Osteocyte (in vitro differentiated cells): ENCODE data around the gene NAA60. TPM values are rescaled to one million over a fixed set of nuclear protein-coding genes. Genes with fewer than 3 reads are reported as not detected.
"Not testable (repeated sequence)": the region's sequence is repeated elsewhere in the genome, so short reads cannot be mapped to it uniquely, and the experiment has no call there.

ENCODE experiments used
- DNase-seq: peaks from one replicate; pipeline ENCODE4 v3.0.0; 2021; ENCODE audit warnings: mixed read lengths; ENCODE audit not compliant: unreplicated experiment; ENCODE audit errors: extremely low spot score
- H3K27ac Mint-ChIP-seq: one replicate; pipeline ENCODE4 v1.8.0; 2021; ENCODE audit warnings: mild to moderate bottlenecking, mixed read lengths; ENCODE audit not compliant: unreplicated experiment
- H3K27me3 Mint-ChIP-seq: one replicate; pipeline ENCODE4 v1.8.0; 2021; ENCODE audit warnings: mixed read lengths; ENCODE audit not compliant: unreplicated experiment
- H3K36me3 Mint-ChIP-seq: one replicate; pipeline ENCODE4 v1.8.0; 2021; ENCODE audit warnings: mixed read lengths; ENCODE audit not compliant: unreplicated experiment
- H3K4me1 Mint-ChIP-seq: one replicate; pipeline ENCODE4 v1.8.0; 2021; ENCODE audit warnings: mixed read lengths; ENCODE audit not compliant: unreplicated experiment
- H3K4me3 Mint-ChIP-seq: one replicate; pipeline ENCODE4 v1.8.0; 2021; ENCODE audit warnings: mild to moderate bottlenecking, moderate library complexity, mixed read lengths; ENCODE audit not compliant: unreplicated experiment
- H3K9me3 Mint-ChIP-seq: one replicate; pipeline ENCODE4 v1.8.0; 2021; ENCODE audit warnings: mixed read lengths; ENCODE audit not compliant: unreplicated experiment
- CTCF ChIP-seq: fragments of 200-600 bp; sonication (generic); IDR thresholded peaks from 2 replicates; pipeline ENCODE4 v1.5.0; 2021; ENCODE audit warnings: antibody characterized with exemption, mild to moderate bottlenecking, moderate library complexity
- total RNA-seq: library from RNA; stranded (reverse); gene quantifications from 2 replicates; pipeline ENCODE4 v1.2.1, GENCODE V29; 2021

NAA60 gene
- total RNA-seq, 1 donor from 2014 or later, result 53.9 TPM

DNA sequence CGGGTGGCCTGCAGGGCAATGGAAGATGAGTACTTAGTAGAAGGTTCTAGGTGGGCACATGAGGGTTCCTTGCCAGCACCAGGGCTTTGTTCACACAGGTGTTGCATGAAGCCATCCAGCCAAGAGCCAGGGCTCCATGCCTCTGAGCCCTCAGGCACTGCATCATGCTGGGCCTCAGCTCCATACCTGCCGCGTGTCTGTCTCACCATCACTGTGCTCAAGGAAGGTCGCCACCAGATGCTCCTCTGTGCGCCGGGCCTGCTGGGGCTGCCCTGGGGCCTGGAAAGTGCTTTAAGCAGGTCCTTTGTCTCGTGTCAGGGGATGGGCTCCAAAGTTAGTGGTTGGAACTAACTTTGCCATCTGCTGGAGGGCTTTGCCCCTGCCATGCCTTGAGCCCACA is 26.3 kb downstream of the NAA60 start:
- Mint-ChIP-seq H3K27me3 (no peaks in the 10 kb centered on the region), H3K4me1 (peaks cover 25% of the 10 kb centered on the region), H3K4me3 (no peak overlapping the region), H3K27ac (no peak overlapping the region), H3K36me3 (peaks cover 19% of the 10 kb centered on the region), H3K9me3 (no peaks in the 10 kb centered on the region)
- TF ChIP-seq CTCF, result no peak
- DNase-seq, result no peak

GRCh38 chr16:3470723-3471122 is 27.2 kb downstream of the NAA60 start:
- no peaks in the 10 kb centered on the region for H3K9me3 Mint-ChIP-seq
- no peak overlapping the region for H3K4me3 Mint-ChIP-seq
- H3K27me3 Mint-ChIP-seq, result no peaks in the 10 kb centered on the region
- H3K36me3 Mint-ChIP-seq, result peaks cover 19% of the 10 kb centered on the region
- no peak overlapping the region for H3K27ac Mint-ChIP-seq
- no peak for TF ChIP-seq CTCF
- H3K4me1 Mint-ChIP-seq, result peaks cover 18% of the 10 kb centered on the region
- DNase-seq, result no peak

GRCh38 chr16:3471518-3472176 is 28.2 kb downstream of the NAA60 start:
- Mint-ChIP-seq H3K27me3 (no peaks in the 10 kb centered on the region), H3K36me3 (peaks cover 16% of the 10 kb centered on the region)

DNA sequence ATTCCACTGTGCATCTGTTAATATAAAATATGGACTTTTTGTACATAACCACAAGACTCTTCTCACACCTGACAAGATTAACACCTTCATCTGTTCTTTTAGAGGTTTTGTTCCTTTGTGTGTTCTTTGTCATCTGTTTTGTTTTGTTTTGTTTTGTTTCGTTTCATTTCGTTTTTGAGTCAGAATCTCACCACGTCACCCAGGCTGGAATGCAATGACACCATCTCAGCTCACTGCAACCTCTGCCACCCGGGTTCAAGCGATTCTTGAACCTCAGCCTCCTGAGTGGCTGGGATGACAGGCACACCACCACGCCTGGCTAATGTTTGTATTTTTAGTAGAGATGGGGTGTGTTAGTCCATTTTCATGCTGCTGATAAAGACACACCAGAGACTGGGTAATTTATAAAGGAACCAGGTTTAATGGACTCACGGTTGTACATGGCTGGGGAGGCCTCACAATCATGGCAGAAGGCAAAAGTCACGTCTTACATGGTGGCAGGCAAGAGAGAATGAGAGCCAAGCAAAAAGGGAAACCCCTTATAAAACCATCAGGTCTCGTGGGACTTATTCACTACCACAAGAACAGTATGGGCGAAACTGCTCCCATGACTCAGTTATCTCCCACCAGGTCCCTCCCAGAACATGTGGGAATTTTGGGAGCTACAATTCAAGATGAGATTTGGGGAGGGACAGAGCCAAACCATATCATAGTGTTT is 29.6 kb downstream of the NAA60 start:
- no peaks in the 10 kb centered on the region for H3K9me3 Mint-ChIP-seq
- peaks cover 11% of the 10 kb centered on the region for H3K4me1 Mint-ChIP-seq
- TF ChIP-seq CTCF, result no peak
- peak overlapping the region; percentile 38 for H3K27ac Mint-ChIP-seq
- H3K36me3 Mint-ChIP-seq, result peaks cover 6% of the 10 kb centered on the region
- no peak overlapping the region for H3K4me3 Mint-ChIP-seq
- H3K27me3 Mint-ChIP-seq, result no peaks in the 10 kb centered on the region
- DNase-seq, result no peak

More at GRCh38 chr16:3471518-3472176, 28.2 kb downstream of the NAA60 start:
- Mint-ChIP-seq H3K4me3 (no peak overlapping the region), H3K27ac (no peak overlapping the region), H3K4me1 (peaks cover 15% of the 10 kb centered on the region), H3K9me3 (no peaks in the 10 kb centered on the region)
- DNase-seq, result no peak
- no peak for TF ChIP-seq CTCF

DNA sequence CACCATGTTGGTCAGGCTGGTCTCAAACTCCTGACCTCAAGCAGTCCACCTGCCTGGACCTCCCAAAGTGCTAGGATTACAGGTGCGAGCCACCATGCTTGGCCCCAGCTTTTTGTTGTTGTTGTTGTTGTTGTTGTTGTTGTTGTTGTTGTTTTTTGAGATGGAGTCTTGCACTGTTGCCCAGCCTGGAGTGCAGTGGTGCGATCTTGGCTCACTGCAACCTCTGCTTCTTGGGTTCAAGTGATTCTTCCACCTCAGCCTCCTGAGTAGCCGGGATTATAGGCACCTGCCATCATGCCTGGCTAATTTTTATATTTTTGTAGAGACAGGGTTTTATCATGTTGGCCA is 30.1 kb downstream of the NAA60 start:
- not testable (repeated sequence) for DNase-seq, H3K27ac Mint-ChIP-seq, H3K27me3 Mint-ChIP-seq, H3K36me3 Mint-ChIP-seq, H3K4me3 Mint-ChIP-seq, H3K9me3 Mint-ChIP-seq
- peaks cover 12% of the 10 kb centered on the region for H3K4me1 Mint-ChIP-seq
